HepG2 (cell line): ENCODE measurements around the gene CD6. TPM values are rescaled to one million over a fixed set of nuclear protein-coding genes. Genes with fewer than 3 reads are reported as not detected.

Source experiments
- ATAC-seq: fragments of 200-7000 bp; cut with Tn5 transposase; 3 replicates; pipeline ENCODE4 v1.9.1; 2020; ENCODE audit warnings: mild to moderate bottlenecking, moderate library complexity
- BruUV-seq: library from RNA; stranded (reverse); fragments of 400-500 nt; replicated peaks from 2 replicates; lab custom pipeline; 2021; lab: Mats Ljungman, UMichigan
- CTCF ChIA-PET: fragments of 300-600 bp; formaldehyde crosslinking; extraction: SDS; loops from one replicate; lab custom pipeline; 2021; ENCODE audit warnings: low total read pairs, inconsistent platforms, low intra/inter-chr PET ratio; lab: Yijun Ruan, JAX
- POLR2A ChIA-PET: fragments of 350-600 bp; sonication (Branson Sonifier 250); formaldehyde crosslinking; loops from one replicate; lab custom pipeline; 2020; ENCODE audit warnings: antibody characterized with exemption, inconsistent platforms; lab: Yijun Ruan, JAX
- DNase-seq: peaks from one replicate; pipeline ENCODE4 v3.0.0-alpha.2; 2015; ENCODE audit warnings: low spot score
- FAIRE-seq: peaks from 3 replicates; lab custom pipeline; 2011; peaks lifted over from hg19 to GRCh38; lab: Jason Lieb, UNC
- H2AFZ ChIP-seq: one replicate; pipeline ENCODE4 v1.6.1; 2011; ENCODE audit warnings: low read length, inconsistent platforms
- H3K27ac ChIP-seq: fragments of 300-600 bp; 3 replicates; pipeline ENCODE4 v1.8.0; 2011; ENCODE audit warnings: mixed run types, mild to moderate bottlenecking, mixed read lengths, low read length, inconsistent platforms; ENCODE audit not compliant: insufficient read depth; ENCODE audit errors: extremely low read length
- H3K27me3 ChIP-seq, 2 experiments: fragments of 200-600 bp in 1 of 2; 2 replicates in 1 of 2; 3 replicates in 1 of 2; pipeline versions ENCODE4 v1.6.0 to v1.8.0; 2011; ENCODE audit warnings: low read length in 2 of 2, mild to moderate bottlenecking in 2 of 2, moderate library complexity in 2 of 2, inconsistent platforms in 1 of 2; ENCODE audit not compliant: insufficient read depth in 2 of 2, control insufficient read depth in 1 of 2
- H3K36me3 ChIP-seq, 2 experiments: fragments of 200-600 bp in 1 of 2; replicated peaks in 1 of 2; 2 replicates in 1 of 2; 3 replicates in 1 of 2; pipeline versions ENCODE4 v1.5.1 to v1.8.0; 2011; ENCODE audit warnings: low read length in 2 of 2, inconsistent platforms in 1 of 2; ENCODE audit not compliant: insufficient read depth in 2 of 2, control insufficient read depth in 1 of 2
- H3K4me1 ChIP-seq: 2 replicates; pipeline ENCODE4 v1.5.1; 2012; ENCODE audit warnings: low read length, inconsistent platforms; ENCODE audit not compliant: insufficient read depth
- H3K4me2 ChIP-seq: 2 replicates; pipeline ENCODE4 v1.6.0; 2011; ENCODE audit warnings: low read depth, low read length, inconsistent platforms
- H3K4me3 ChIP-seq, 3 experiments: fragments of 200-600 bp in 1 of 3; sonication (generic), shearing (Covaris generic) in 1 of 3; replicated peaks in 1 of 3; 2 replicates each; pipeline ENCODE4 v1.5.1; 2011 to 2016; ENCODE audit warnings: low read length in 3 of 3, inconsistent platforms in 2 of 3, low read depth in 2 of 3, mild to moderate bottlenecking in 2 of 3, control low read depth in 1 of 3, mixed read lengths in 1 of 3; ENCODE audit not compliant: insufficient read depth in 1 of 3
- H3K79me2 ChIP-seq: one replicate; pipeline ENCODE4 v1.6.1; 2011; ENCODE audit warnings: low read length, inconsistent platforms; ENCODE audit not compliant: insufficient read depth
- H3K9ac ChIP-seq: 2 replicates; pipeline ENCODE4 v1.6.0; 2011; ENCODE audit warnings: mild to moderate bottlenecking, low read depth, low read length, inconsistent platforms; ENCODE audit not compliant: insufficient read depth
- H3K9me3 ChIP-seq: 2 replicates; pipeline ENCODE4 v1.5.1; 2012; ENCODE audit warnings: mild to moderate bottlenecking, low read length
- H4K20me1 ChIP-seq: 2 replicates; pipeline ENCODE4 v1.6.0; 2011; ENCODE audit warnings: inconsistent platforms, mild to moderate bottlenecking, low read length, moderate library complexity; ENCODE audit not compliant: insufficient read depth
- ATAD3A ChIP-seq: sonication (generic); formaldehyde crosslinking; IDR thresholded peaks from 2 replicates; pipeline ENCODE4 v1.4.0; 2020; ENCODE audit warnings: missing genetic modification reagents
- DNMT3B ChIP-seq: conservative IDR thresholded peaks from 2 replicates; pipeline ENCODE4 v1.6.1; 2016; ENCODE audit warnings: missing biosample characterization, control low read depth
- ZEB1 ChIP-seq: IDR thresholded peaks from 2 replicates; pipeline ENCODE4 v1.6.1; 2012; ENCODE audit warnings: mild to moderate bottlenecking, low read depth, inconsistent platforms; ENCODE audit not compliant: insufficient replicate concordance
- ZFYVE20 ChIP-seq: sonication (generic); formaldehyde crosslinking; IDR thresholded peaks from 2 replicates; pipeline ENCODE4 v1.8.0; 2023; ENCODE audit warnings: low read depth, mild to moderate bottlenecking, moderate library complexity, missing genetic modification reagents, borderline replicate concordance
- ZNF777 ChIP-seq: sonication (generic); formaldehyde crosslinking; IDR thresholded peaks from 2 replicates; pipeline ENCODE4 v1.4.0; 2020; ENCODE audit warnings: missing genetic modification reagents
- WGBS: methylation state at CpG from one replicate; pipeline ENCODE4 v1.1.6; 2017; ENCODE audit warnings: low lambda C conversion rate; 5-methylcytosine and 5-hydroxymethylcytosine counted together
- in situ Hi-C: cut with HindIII; loops from 2 replicates; pipeline ENCODE4 v1.10.0; 2017; ENCODE audit warnings: low pct_unique_long_range_greater_than_20kb; ENCODE audit not compliant: extremely low pct_ligation_motif_present
- intact Hi-C: fragments of 100-400 bp; cut with micrococcal nuclease; formaldehyde crosslinking; loops from one replicate; pipeline ENCODE4 v1.10.0; 2022; ENCODE audit not compliant: unreplicated experiment
- polyA plus RNA-seq, 8 experiments: library from polyadenylated mRNA; depleted of rRNA in 3 of 8; stranded (reverse) in 7 of 8; unstranded in 1 of 8; fragments of >200 nt; fragmentation: Illumina TruSeq in 4 of 8; extraction: Trizol in 4 of 8; gene quantifications; 2 replicates each; pipeline versions ENCODE4 v1.2.1 to v1.2.3, GENCODE V29; 2011 to 2016; ENCODE audit warnings: low read depth in 4 of 8, missing spikeins in 1 of 8, mixed read lengths in 1 of 8; ENCODE audit not compliant: insufficient read depth in 1 of 8
- total RNA-seq, 5 experiments: library from RNA; depleted of rRNA; stranded (reverse); fragments of >200 nt; fragmentation: Illumina TruSeq; extraction: Trizol; gene quantifications; 2 replicates each; pipeline ENCODE4 v1.2.3, GENCODE V29; 2016; ENCODE audit warnings: low read depth in 1 of 5
- TF ChIP-seq, protein P1 (sequence below): sonication (generic); formaldehyde crosslinking; IDR thresholded peaks from 2 replicates; pipeline ENCODE4 v1.5.0; 2020; ENCODE audit warnings: mild to moderate bottlenecking, missing genetic modification reagents, borderline replicate concordance
- TF ChIP-seq, protein P2 (sequence below): sonication (generic); formaldehyde crosslinking; IDR thresholded peaks from 2 replicates; pipeline ENCODE4 v1.4.0; 2020; ENCODE audit warnings: missing genetic modification reagents
- TF ChIP-seq, protein P3 (sequence below): sonication (generic); formaldehyde crosslinking; IDR thresholded peaks from 2 replicates; pipeline ENCODE4 v1.4.0; 2020; ENCODE audit warnings: missing genetic modification reagents, mild to moderate bottlenecking, borderline replicate concordance
- TF ChIP-seq, protein P4 (sequence below): sonication (generic); formaldehyde crosslinking; IDR thresholded peaks from 2 replicates; pipeline ENCODE4 v1.5.0; 2020; ENCODE audit warnings: mild to moderate bottlenecking, missing genetic modification reagents

Gene CD6
- total and polyA plus RNA-seq, 2 of the 13 experiments (the other 11 are each of a cell fraction or from before 2014, with no cell fraction given) = not detected

DNA sequence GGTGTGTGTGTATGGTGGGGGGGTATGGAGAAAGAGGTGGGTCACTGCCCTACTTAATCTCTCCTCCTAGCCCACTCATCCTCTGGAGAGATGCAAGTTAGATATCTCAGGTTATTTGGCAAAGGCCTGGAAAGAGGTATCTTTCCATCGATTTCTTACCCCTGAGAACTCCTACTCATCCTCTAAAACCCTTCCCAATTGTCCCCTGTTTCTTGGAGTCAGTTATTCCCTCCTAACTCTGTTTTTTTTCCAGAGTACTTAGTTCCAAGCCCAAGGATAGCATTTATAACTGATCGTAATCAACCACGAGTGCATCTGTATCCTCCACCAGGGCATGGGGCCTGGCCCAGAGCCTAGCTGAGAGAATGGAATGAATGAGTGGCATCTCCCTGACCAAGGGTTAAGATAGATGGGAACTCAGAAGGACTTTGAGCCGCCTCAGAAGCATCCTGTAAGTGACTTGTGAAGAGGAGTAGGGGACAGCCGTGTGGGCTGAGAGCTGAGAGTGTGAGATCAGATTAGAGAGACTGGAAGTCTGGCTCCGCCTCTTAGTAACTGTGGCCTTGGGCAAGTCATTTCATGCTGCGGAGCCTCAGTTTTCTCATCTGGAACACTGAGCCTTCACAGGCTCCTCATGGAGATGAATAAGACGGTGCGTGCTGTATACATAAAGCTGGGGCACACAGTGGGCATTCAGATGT is 16.2 kb downstream of the CD6 start:
- intact Hi-C loops (no loop called here), in situ Hi-C loops (no loop called here)
- FAIRE-seq = no peak
- Histone ChIP-seq H3K36me3 (no peaks in the 10 kb centered on the region), H3K79me2 (no peaks in the 10 kb centered on the region), H3K4me2 (no peak overlapping the region), H3K9me3 (no peaks in the 10 kb centered on the region), H2AFZ (no peak overlapping the region), H3K4me3 (no peak overlapping the region), H4K20me1 (no peaks in the 10 kb centered on the region), H3K27ac (no peak overlapping the region), H3K27me3 (peaks cover 1 to 66% of the 10 kb centered on the region in 2 experiments; a peak in 4 of 5 replicates), H3K4me1 (no peaks in the 10 kb centered on the region), H3K9ac (no peak overlapping the region)
- CTCF ChIA-PET = no interaction called here
- 30% methylated on average over 9 of the region's 9 CpGs for WGBS
- POLR2A ChIA-PET = no interaction called here
- DNase-seq = no peak
- no peak for ATAC-seq
- BruUV-seq = no TSS peak
- TF ChIP-seq ZEB1 = no peak
- TF ChIP-seq ATAD3A (CRISPR knock-in tag) = no peak
- TF ChIP-seq, protein P1, sequence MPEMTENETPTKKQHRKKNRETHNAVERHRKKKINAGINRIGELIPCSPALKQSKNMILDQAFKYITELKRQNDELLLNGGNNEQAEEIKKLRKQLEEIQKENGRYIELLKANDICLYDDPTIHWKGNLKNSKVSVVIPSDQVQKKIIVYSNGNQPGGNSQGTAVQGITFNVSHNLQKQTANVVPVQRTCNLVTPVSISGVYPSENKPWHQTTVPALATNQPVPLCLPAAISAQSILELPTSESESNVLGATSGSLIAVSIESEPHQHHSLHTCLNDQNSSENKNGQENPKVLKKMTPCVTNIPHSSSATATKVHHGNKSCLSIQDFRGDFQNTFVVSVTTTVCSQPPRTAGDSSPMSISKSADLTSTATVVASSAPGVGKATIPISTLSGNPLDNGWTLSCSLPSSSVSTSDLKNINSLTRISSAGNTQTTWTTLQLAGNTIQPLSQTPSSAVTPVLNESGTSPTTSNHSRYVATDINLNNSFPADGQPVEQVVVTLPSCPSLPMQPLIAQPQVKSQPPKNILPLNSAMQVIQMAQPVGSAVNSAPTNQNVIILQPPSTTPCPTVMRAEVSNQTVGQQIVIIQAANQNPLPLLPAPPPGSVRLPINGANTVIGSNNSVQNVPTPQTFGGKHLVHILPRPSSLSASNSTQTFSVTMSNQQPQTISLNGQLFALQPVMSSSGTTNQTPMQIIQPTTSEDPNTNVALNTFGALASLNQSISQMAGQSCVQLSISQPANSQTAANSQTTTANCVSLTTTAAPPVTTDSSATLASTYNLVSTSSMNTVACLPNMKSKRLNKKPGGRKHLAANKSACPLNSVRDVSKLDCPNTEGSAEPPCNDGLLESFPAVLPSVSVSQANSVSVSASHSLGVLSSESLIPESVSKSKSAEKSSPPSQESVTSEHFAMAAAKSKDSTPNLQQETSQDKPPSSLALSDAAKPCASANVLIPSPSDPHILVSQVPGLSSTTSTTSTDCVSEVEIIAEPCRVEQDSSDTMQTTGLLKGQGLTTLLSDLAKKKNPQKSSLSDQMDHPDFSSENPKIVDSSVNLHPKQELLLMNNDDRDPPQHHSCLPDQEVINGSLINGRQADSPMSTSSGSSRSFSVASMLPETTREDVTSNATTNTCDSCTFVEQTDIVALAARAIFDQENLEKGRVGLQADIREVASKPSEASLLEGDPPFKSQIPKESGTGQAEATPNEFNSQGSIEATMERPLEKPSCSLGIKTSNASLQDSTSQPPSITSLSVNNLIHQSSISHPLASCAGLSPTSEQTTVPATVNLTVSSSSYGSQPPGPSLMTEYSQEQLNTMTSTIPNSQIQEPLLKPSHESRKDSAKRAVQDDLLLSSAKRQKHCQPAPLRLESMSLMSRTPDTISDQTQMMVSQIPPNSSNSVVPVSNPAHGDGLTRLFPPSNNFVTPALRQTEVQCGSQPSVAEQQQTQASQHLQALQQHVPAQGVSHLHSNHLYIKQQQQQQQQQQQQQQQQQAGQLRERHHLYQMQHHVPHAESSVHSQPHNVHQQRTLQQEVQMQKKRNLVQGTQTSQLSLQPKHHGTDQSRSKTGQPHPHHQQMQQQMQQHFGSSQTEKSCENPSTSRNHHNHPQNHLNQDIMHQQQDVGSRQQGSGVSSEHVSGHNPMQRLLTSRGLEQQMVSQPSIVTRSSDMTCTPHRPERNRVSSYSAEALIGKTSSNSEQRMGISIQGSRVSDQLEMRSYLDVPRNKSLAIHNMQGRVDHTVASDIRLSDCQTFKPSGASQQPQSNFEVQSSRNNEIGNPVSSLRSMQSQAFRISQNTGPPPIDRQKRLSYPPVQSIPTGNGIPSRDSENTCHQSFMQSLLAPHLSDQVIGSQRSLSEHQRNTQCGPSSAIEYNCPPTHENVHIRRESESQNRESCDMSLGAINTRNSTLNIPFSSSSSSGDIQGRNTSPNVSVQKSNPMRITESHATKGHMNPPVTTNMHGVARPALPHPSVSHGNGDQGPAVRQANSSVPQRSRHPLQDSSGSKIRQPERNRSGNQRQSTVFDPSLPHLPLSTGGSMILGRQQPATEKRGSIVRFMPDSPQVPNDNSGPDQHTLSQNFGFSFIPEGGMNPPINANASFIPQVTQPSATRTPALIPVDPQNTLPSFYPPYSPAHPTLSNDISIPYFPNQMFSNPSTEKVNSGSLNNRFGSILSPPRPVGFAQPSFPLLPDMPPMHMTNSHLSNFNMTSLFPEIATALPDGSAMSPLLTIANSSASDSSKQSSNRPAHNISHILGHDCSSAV = no peak
- TF ChIP-seq, protein P2, sequence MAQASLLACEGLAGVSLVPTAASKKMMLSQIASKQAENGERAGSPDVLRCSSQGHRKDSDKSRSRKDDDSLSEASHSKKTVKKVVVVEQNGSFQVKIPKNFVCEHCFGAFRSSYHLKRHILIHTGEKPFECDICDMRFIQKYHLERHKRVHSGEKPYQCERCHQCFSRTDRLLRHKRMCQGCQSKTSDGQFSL (CRISPR knock-in tag) = no peak
- no peak for TF ChIP-seq ZNF777 (CRISPR knock-in tag)
- TF ChIP-seq, protein P3, sequence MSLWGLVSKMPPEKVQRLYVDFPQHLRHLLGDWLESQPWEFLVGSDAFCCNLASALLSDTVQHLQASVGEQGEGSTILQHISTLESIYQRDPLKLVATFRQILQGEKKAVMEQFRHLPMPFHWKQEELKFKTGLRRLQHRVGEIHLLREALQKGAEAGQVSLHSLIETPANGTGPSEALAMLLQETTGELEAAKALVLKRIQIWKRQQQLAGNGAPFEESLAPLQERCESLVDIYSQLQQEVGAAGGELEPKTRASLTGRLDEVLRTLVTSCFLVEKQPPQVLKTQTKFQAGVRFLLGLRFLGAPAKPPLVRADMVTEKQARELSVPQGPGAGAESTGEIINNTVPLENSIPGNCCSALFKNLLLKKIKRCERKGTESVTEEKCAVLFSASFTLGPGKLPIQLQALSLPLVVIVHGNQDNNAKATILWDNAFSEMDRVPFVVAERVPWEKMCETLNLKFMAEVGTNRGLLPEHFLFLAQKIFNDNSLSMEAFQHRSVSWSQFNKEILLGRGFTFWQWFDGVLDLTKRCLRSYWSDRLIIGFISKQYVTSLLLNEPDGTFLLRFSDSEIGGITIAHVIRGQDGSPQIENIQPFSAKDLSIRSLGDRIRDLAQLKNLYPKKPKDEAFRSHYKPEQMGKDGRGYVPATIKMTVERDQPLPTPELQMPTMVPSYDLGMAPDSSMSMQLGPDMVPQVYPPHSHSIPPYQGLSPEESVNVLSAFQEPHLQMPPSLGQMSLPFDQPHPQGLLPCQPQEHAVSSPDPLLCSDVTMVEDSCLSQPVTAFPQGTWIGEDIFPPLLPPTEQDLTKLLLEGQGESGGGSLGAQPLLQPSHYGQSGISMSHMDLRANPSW = no peak
- TF ChIP-seq, protein P4, sequence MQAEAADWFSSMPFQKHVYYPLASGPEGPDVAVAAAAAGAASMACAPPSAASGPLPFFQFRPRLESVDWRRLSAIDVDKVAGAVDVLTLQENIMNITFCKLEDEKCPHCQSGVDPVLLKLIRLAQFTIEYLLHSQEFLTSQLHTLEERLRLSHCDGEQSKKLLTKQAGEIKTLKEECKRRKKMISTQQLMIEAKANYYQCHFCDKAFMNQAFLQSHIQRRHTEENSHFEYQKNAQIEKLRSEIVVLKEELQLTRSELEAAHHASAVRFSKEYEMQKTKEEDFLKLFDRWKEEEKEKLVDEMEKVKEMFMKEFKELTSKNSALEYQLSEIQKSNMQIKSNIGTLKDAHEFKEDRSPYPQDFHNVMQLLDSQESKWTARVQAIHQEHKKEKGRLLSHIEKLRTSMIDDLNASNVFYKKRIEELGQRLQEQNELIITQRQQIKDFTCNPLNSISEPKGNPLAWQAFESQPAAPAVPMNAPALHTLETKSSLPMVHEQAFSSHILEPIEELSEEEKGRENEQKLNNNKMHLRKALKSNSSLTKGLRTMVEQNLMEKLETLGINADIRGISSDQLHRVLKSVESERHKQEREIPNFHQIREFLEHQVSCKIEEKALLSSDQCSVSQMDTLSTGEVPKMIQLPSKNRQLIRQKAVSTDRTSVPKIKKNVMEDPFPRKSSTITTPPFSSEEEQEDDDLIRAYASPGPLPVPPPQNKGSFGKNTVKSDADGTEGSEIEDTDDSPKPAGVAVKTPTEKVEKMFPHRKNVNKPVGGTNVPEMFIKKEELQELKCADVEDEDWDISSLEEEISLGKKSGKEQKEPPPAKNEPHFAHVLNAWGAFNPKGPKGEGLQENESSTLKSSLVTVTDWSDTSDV (CRISPR knock-in tag) = no peak
- TF ChIP-seq DNMT3B (CRISPR knock-in tag) = no peak
- TF ChIP-seq ZFYVE20 (CRISPR knock-in tag) = no peak
